Ishikawa (cell line): ENCODE measurements around the gene SLC39A1.

Experiments used
- CEBPB ChIP-seq: IDR thresholded peaks from 2 replicates; pipeline ENCODE4 v1.6.1; 2012
- CREB1 ChIP-seq: IDR thresholded peaks from 2 replicates; pipeline ENCODE4 v1.6.1; 2012; ENCODE audit warnings: low read depth
- EGR1 ChIP-seq: IDR thresholded peaks from 2 replicates; pipeline ENCODE4 v1.6.1; 2012
- EP300 ChIP-seq: IDR thresholded peaks from 2 replicates; pipeline ENCODE4 v1.6.1; 2012; ENCODE audit warnings: borderline replicate concordance
- FOXM1 ChIP-seq: IDR thresholded peaks from 2 replicates; pipeline ENCODE4 v1.6.1; 2012; ENCODE audit warnings: low read depth, borderline replicate concordance
- NFIC ChIP-seq: IDR thresholded peaks from 2 replicates; pipeline ENCODE4 v1.6.1; 2012
- RAD21 ChIP-seq: IDR thresholded peaks from 2 replicates; pipeline ENCODE4 v1.6.1; 2012; ENCODE audit warnings: low read depth
- TAF1 ChIP-seq: IDR thresholded peaks from 2 replicates; pipeline ENCODE4 v1.6.1; 2012; ENCODE audit warnings: low read depth, mild to moderate bottlenecking
- TCF12 ChIP-seq: IDR thresholded peaks from 2 replicates; pipeline ENCODE4 v1.6.1; 2012; ENCODE audit warnings: low read depth
- TEAD4 ChIP-seq: IDR thresholded peaks from 2 replicates; pipeline ENCODE4 v1.6.1; 2012
- YY1 ChIP-seq: IDR thresholded peaks from 2 replicates; pipeline ENCODE4 v1.6.1; 2012; ENCODE audit warnings: low read depth
- ZBTB7A ChIP-seq: IDR thresholded peaks from 2 replicates; pipeline ENCODE4 v1.6.1; 2012; ENCODE audit warnings: low read depth
- TF ChIP-seq, protein P1 (sequence below): IDR thresholded peaks from 2 replicates; pipeline ENCODE4 v1.6.1; 2012
- TF ChIP-seq, protein P2 (sequence below): IDR thresholded peaks from 2 replicates; pipeline ENCODE4 v1.6.1; 2012; ENCODE audit warnings: low read depth, mild to moderate bottlenecking
- TF ChIP-seq, protein P3 (sequence below): IDR thresholded peaks from 2 replicates; pipeline ENCODE4 v1.6.1; 2012

The SLC39A1 gene

DNA sequence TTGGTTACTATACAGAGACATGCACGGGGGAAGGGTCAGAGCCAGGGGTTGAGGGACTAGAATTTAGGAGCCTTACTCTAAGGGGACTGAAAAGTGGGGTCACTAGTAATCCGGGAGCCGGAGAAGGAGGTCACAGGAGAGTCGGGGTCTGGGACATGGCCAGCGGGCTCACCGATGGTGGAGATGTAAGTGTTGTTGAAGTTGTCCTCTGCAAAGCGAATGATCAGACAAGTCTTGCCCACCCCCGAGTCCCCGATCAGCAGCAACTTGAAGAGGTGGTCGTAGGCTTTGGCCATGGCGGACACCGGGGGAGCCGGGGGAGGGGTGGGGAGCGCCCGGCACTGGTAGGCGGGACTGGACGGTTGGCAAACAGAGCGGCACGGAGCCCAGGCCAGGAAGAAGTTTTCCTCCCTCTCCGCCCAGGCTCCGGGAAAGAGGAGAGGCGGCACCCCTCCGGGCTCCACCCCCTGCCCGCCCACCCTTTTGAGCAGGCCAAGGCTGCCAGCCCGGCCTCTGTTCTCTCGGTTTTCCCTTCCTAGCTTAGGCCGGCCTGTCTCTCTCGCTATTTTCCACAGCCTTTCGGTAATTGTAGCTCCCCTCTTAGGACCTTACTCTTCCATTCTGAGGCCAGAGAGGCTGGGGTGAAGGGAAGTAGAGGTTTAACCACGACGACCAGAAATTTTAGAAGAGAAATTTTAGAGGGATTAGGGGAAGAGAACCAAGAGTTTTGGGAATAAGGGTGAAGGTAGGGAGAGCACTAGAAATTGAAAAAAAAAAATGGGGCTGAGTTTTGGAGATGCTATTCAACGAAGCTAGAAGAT lies 22.8 kb upstream of the SLC39A1 start, which contains the start of gene RAB13:
Gene RAB13 (minus strand): TSS at position 399 of the 821 bp plus-strand sequence. CDS start 103 bp downstream, at position 296.
- TF ChIP-seq YY1 (no peak; the same call in 1 of the 2 replicates), NFIC (no peak)
- TF ChIP-seq, protein P1, sequence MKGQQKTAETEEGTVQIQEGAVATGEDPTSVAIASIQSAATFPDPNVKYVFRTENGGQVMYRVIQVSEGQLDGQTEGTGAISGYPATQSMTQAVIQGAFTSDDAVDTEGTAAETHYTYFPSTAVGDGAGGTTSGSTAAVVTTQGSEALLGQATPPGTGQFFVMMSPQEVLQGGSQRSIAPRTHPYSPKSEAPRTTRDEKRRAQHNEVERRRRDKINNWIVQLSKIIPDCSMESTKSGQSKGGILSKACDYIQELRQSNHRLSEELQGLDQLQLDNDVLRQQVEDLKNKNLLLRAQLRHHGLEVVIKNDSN, result no peak
- TF ChIP-seq, protein P2, sequence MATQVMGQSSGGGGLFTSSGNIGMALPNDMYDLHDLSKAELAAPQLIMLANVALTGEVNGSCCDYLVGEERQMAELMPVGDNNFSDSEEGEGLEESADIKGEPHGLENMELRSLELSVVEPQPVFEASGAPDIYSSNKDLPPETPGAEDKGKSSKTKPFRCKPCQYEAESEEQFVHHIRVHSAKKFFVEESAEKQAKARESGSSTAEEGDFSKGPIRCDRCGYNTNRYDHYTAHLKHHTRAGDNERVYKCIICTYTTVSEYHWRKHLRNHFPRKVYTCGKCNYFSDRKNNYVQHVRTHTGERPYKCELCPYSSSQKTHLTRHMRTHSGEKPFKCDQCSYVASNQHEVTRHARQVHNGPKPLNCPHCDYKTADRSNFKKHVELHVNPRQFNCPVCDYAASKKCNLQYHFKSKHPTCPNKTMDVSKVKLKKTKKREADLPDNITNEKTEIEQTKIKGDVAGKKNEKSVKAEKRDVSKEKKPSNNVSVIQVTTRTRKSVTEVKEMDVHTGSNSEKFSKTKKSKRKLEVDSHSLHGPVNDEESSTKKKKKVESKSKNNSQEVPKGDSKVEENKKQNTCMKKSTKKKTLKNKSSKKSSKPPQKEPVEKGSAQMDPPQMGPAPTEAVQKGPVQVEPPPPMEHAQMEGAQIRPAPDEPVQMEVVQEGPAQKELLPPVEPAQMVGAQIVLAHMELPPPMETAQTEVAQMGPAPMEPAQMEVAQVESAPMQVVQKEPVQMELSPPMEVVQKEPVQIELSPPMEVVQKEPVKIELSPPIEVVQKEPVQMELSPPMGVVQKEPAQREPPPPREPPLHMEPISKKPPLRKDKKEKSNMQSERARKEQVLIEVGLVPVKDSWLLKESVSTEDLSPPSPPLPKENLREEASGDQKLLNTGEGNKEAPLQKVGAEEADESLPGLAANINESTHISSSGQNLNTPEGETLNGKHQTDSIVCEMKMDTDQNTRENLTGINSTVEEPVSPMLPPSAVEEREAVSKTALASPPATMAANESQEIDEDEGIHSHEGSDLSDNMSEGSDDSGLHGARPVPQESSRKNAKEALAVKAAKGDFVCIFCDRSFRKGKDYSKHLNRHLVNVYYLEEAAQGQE, result no peak

DNA sequence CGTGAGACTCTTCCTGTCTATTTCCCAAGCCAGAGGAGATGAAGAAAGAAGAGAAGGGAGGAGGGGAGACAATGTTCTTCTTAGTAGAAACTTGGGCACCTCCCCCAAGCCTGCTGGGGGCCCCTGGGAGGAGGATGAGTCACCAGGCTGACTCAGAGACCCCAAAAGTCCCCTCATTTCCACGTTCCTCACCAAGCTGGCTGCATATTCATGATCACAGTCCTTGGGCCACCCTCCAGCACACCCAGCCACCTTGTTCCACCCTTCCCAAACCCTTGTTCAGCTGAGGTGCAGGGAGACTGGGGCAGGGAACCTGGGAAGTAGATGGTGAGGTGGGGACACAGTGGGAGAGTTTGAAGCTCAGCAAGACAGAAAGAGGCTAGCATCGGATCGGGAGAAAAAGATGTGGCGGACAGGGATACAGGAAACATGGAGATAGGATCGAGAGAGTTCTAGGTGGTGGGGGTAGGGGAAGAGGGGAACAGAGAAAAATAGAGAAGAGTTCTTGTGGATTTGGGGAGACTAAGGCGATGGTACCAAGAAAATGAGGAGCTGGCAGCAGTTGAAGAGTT lies 22.1 kb upstream of the SLC39A1 start:
- TF ChIP-seq EGR1 (no peak), TEAD4 (no peak), CEBPB (no peak), NFIC (no peak), TAF1 (no peak), EP300 (no peak), TCF12 (no peak), FOXM1 (no peak), YY1 (no peak), RAD21 (no peak)
- TF ChIP-seq, protein P1, result no peak
- TF ChIP-seq, protein P3, sequence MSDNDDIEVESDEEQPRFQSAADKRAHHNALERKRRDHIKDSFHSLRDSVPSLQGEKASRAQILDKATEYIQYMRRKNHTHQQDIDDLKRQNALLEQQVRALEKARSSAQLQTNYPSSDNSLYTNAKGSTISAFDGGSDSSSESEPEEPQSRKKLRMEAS, result no peak

DNA sequence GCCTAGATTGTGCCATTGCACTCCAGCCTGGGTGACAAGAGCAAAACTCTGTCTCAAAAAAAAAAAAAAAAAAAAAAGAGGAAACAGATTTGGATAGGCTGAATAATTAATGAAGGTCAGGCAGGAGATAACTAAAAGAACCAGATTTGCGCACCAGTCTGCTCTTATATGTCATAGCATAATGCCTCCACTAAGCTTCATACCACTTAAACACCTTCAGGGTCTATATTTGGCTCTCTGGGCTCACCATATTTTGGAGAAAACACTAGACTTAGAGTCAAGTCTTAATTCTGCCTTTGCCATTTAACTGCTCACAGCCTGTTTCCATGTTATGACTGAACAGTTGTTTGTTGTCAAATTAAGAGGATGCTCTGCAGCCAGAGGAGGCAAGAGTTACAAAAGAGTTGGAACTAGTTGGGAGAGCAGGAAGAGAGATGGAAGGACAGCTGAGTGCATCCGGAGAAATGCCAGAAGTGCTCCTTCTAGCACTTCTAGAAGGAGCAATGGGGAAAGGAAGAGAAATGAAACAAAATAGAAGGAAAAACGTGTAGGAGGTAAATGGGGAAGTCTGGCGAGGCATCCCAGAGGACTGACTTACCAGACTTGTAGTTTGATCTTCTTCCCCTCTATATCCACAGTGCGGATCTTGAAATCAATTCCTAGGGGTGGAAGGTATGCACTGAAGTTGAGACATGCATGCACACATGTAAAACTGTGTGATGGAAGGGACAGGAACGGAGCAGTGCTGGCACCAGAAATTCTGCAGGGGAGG lies 21.0 kb upstream of the SLC39A1 start:
- TF ChIP-seq TCF12 (no peak), EGR1 (no peak), EP300 (no peak), CREB1 (no peak), TEAD4 (no peak), FOXM1 (no peak), CEBPB (no peak), YY1 (no peak), ZBTB7A (no peak), NFIC (no peak), TAF1 (no peak), RAD21 (no peak)
- TF ChIP-seq, protein P3, result no peak
- TF ChIP-seq, protein P2, result no peak
- TF ChIP-seq, protein P1, result no peak

DNA sequence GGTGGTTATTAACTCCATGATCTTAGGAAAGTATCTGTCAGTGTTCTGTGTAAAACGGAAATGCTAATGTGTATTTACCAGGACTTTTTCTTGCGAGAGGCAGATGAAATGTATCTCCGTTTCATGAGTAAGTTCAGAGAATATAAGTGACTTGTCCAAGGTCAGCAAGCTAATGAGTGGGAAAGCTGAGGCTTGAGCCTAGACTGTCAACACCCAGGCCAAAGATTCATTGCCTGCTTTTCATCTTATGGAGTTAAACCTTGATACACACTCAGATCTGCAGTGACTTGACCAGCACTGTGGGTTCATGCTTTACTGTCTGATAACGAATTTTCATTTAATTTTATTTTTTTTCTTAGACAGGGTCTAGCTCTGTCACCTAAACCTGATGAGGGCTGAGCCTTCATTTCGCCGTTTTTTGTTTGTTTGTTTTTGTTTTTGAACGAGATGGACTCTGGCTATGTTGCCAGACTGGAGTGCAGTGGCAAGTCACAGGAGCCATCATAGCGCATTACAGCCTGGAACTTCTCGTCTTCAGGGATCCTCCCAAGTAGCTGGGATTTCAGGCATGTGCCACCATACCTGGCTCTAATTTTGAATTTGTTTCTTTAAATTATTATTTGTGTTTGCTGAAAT lies 15.1 kb upstream of the SLC39A1 start:
- TF ChIP-seq EGR1 (no peak), CEBPB (no peak)
